Thymus (tissue), 11 donors: ENCODE measurements around the gene PRMT9. TPM values are rescaled to one million over a fixed set of nuclear protein-coding genes. Genes with fewer than 3 reads are reported as not detected.

ENCODE experiments used
- DNase-seq, 9 donors: peaks; one replicate each; pipeline ENCODE4 v3.0.0-alpha.2; 2013; ENCODE audit warnings: low spot score in 9 of 9, low read depth in 6 of 9, missing footprints in 1 of 9
- H3K27ac ChIP-seq, 2 donors: one replicate each; pipeline ENCODE4 v1.5.1; 2013; ENCODE audit warnings: control low read depth in 1 of 2, low read depth in 1 of 2, low read length in 1 of 2, mild to moderate bottlenecking in 1 of 2, moderate library complexity in 1 of 2
- H3K27me3 ChIP-seq, 2 donors: one replicate each; pipeline ENCODE4 v1.5.1; 2013; ENCODE audit warnings: low read length in 1 of 2; ENCODE audit not compliant: control insufficient read depth in 2 of 2, insufficient read depth in 1 of 2
- H3K36me3 ChIP-seq, 2 donors: one replicate each; pipeline ENCODE4 v1.5.1; 2013; ENCODE audit warnings: low read length in 1 of 2, mild to moderate bottlenecking in 1 of 2, moderate library complexity in 1 of 2; ENCODE audit not compliant: control insufficient read depth in 2 of 2, insufficient read depth in 2 of 2
- H3K4me1 ChIP-seq, 2 donors: one replicate each; pipeline ENCODE4 v1.5.1; 2013; ENCODE audit warnings: low read length in 2 of 2; ENCODE audit not compliant: control insufficient read depth in 2 of 2, insufficient read depth in 2 of 2
- H3K4me3 ChIP-seq, 2 donors: one replicate each; pipeline ENCODE4 v1.5.1; 2013; ENCODE audit warnings: low read length in 2 of 2, control low read depth in 1 of 2, mild to moderate bottlenecking in 1 of 2
- H3K9me3 ChIP-seq, 2 donors: one replicate each; pipeline ENCODE4 v1.5.1; 2013; ENCODE audit warnings: low read length in 1 of 2, mild to moderate bottlenecking in 1 of 2; ENCODE audit not compliant: control insufficient read depth in 2 of 2, insufficient read depth in 1 of 2
- WGBS: extraction: QIAGEN DNeasy Blood & Tissue Kit; methylation state at CpG from one replicate; pipeline ENCODE4 v1.1.7; 2013; 5-methylcytosine and 5-hydroxymethylcytosine counted together
- polyA plus RNA-seq: library from polyadenylated mRNA; stranded (reverse); fragments of 200-250 nt; gene quantifications from one replicate; pipeline ENCODE4 v1.2.3, GENCODE V29; 2013
- total RNA-seq: library from RNA; stranded (reverse); fragments of 120-200 nt; gene quantifications from one replicate; pipeline ENCODE4 v1.2.4, GENCODE V29; 2013
- donor health status: healthy.

PRMT9 gene
- total and polyA plus RNA-seq, 2 donors = 9.7 to 16.5 TPM

DNA sequence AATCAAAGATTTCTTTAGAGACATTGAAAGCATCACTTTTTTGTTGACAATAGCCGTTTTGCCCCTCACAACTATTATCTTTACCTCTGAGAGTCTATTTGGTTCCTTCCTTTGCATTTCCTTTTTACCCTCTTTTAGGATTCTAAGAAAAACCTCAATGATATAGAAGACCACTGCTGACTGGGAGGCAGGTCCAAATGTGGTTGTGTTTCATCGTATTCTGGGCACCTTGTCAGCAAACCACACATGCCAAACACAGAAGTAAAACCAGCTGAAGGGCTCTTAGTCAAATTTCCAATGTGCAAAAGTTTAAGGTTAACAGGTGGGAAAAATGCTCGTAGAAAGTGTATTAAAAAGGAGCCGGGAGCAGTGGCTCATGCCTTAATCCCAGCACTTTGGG, 5.1 kb upstream of the PRMT9 start:
- H3K9me3 ChIP-seq = no peaks in the 10 kb centered on the region
- WGBS = 4% methylated on average over 4 of the region's 4 CpGs
- H3K27ac ChIP-seq = no peak overlapping the region
- DNase-seq = peak in 1 of 9 donors; percentile 32
- no peaks in the 10 kb centered on the region for H3K27me3 ChIP-seq
- no peak overlapping the region for H3K4me3 ChIP-seq
- H3K36me3 ChIP-seq = no peaks in the 10 kb centered on the region
- peaks cover 0 to 3% of the 10 kb centered on the region in 2 donors for H3K4me1 ChIP-seq

DNA sequence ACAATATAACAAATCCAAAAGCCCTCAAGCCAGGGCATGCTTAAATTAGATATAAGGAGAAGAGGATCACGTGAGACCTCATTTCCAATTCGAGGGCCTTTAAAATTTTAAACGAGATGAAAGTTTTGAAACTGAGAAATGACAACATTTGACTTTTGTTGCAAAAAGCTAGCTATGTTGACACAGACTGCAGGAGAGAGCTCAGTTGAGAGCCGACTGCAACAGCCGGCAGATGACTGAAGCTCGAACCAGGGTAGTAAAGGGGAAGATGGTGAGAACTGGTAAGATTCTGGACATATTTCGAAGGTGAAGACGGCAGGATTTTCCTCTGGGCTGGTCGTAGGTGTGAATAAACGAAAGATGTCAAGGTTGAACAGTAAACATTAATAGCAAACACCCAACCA, 773 bp downstream of the PRMT9 start:
- H3K9me3 ChIP-seq = no peaks in the 10 kb centered on the region
- peak overlapping the region; percentile 46 to 92 for H3K27ac ChIP-seq
- WGBS = 4% methylated on average over 10 of the region's 10 CpGs
- peak overlapping the region; percentile 86 to 97 for H3K4me3 ChIP-seq
- peaks cover 3 to 7% of the 10 kb centered on the region in 2 donors for H3K4me1 ChIP-seq
- H3K36me3 ChIP-seq = peaks cover 8 to 11% of the 10 kb centered on the region in 2 donors
- no peaks in the 10 kb centered on the region for H3K27me3 ChIP-seq
- DNase-seq = peak in 6 of 9 donors; percentile 13 to 59 (median 34)

- DNase-seq = peak in 4 of 9 donors; percentile 9 to 29 (median 15)
- no peaks in the 10 kb centered on the region for H3K27me3 ChIP-seq
- no peaks in the 10 kb centered on the region for H3K9me3 ChIP-seq
- WGBS = 84% methylated on average over 3 of the region's 3 CpGs
- peaks cover 3 to 7% of the 10 kb centered on the region in 2 donors for H3K4me1 ChIP-seq
- H3K27ac ChIP-seq = peak overlapping the region in 1 of 2 donors; percentile 92
- H3K36me3 ChIP-seq = peaks cover 11 to 12% of the 10 kb centered on the region in 2 donors
- peak overlapping the region; percentile 86 to 97 for H3K4me3 ChIP-seq
These were observed 1.2 kb downstream of the PRMT9 start for GRCh38 chr4:147682755-147683154.

GRCh38 chr4:147678796-147679549, 5.0 kb downstream of the PRMT9 start:
- no peak for DNase-seq
- 97% methylated on average over 12 of the region's 12 CpGs for WGBS
- H3K27me3 ChIP-seq = no peaks in the 10 kb centered on the region
- H3K27ac ChIP-seq = no peak overlapping the region
- no peak overlapping the region for H3K4me3 ChIP-seq
- no peaks in the 10 kb centered on the region for H3K9me3 ChIP-seq
- peaks cover 3 to 4% of the 10 kb centered on the region in 2 donors for H3K4me1 ChIP-seq
- peaks cover 11 to 12% of the 10 kb centered on the region in 2 donors for H3K36me3 ChIP-seq

GRCh38 chr4:147678106-147678505, 5.9 kb downstream of the PRMT9 start:
- peaks cover 11 to 15% of the 10 kb centered on the region in 2 donors for H3K36me3 ChIP-seq
- H3K27ac ChIP-seq = no peak overlapping the region
- H3K27me3 ChIP-seq = no peaks in the 10 kb centered on the region
- H3K4me1 ChIP-seq = peaks cover 3 to 4% of the 10 kb centered on the region in 2 donors
- WGBS = 96% methylated on average over 5 of the region's 5 CpGs
- no peaks in the 10 kb centered on the region for H3K9me3 ChIP-seq
- no peak overlapping the region for H3K4me3 ChIP-seq
- DNase-seq = no peak

DNA sequence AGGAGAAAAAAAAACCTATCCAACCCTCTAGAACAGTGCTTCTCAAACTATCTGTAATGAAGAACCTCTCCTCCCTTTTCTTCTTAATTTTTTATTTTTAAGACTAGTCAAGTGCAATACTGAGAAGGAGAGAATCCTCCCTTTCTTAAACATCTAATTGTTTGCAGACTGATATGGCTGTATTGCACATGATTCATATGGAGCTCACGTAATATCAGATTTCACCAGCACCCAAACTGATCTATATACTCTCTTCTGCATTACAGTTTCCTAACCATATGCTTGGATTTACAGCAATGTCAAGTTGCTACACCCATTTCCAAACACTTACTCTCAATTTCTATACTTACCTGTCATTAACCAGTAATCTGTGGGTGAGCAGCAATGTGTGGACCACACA, 9.5 kb downstream of the PRMT9 start:
- no peaks in the 10 kb centered on the region for H3K27me3 ChIP-seq
- no peaks in the 10 kb centered on the region for H3K9me3 ChIP-seq
- no peak overlapping the region for H3K27ac ChIP-seq
- DNase-seq = no peak
- no peaks in the 10 kb centered on the region for H3K4me1 ChIP-seq
- H3K4me3 ChIP-seq = no peak overlapping the region
- 96% methylated on average over 1 of the region's 1 CpG for WGBS
- peaks cover 14 to 19% of the 10 kb centered on the region in 2 donors for H3K36me3 ChIP-seq

DNA sequence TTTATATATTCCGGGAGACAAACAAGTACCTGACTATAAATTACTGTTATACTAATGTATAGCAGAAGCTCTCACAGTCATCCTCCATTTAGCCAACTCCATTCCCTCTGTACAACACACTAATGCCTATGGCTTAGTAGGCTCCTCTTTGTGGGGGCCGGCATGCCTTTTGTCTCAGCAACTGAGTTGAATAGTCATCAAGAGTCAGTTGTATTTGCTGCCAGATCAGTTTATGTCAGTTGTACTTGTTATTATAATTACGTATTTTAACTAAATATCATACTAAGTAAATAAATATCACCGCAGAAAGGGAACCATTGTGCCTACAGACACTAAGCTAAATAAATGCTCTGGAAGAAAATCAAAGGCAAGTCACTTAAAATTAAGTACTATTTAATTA, 9.9 kb downstream of the PRMT9 start:
- H3K36me3 ChIP-seq = peaks cover 11 to 19% of the 10 kb centered on the region in 2 donors
- H3K4me1 ChIP-seq = no peaks in the 10 kb centered on the region
- no peak overlapping the region for H3K27ac ChIP-seq
- H3K9me3 ChIP-seq = no peaks in the 10 kb centered on the region
- 99% methylated on average over 4 of the region's 4 CpGs for WGBS
- H3K4me3 ChIP-seq = no peak overlapping the region
- no peak for DNase-seq
- H3K27me3 ChIP-seq = no peaks in the 10 kb centered on the region

DNA sequence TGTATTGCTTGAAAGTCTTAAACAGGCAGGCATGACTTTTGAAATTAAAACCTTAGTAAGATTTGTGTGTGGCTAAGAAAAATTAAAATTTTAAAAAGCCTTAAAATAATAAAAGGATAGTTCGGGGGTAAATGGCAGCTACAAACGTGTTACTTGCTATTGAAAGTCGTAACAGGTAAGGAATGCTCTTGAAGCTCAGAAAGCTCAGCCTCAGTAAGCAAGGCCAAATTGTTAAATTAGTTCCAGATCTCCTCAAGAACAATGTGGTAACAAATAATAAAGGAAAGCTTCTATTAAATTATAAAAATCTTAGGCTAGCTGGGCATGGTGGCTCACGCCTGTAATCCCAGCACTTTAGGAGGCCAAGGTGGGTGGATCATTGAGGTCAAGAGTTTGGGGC, 25.5 kb downstream of the PRMT9 start:
- Histone ChIP-seq H3K36me3 (peaks cover 13 to 61% of the 10 kb centered on the region in 2 donors), H3K4me3 (no peak overlapping the region), H3K27me3 (no peaks in the 10 kb centered on the region), H3K27ac (no peak overlapping the region), H3K4me1 (no peaks in the 10 kb centered on the region), H3K9me3 (no peaks in the 10 kb centered on the region)
- DNase-seq = no peak
- WGBS = 97% methylated on average over 4 of the region's 4 CpGs

DNA sequence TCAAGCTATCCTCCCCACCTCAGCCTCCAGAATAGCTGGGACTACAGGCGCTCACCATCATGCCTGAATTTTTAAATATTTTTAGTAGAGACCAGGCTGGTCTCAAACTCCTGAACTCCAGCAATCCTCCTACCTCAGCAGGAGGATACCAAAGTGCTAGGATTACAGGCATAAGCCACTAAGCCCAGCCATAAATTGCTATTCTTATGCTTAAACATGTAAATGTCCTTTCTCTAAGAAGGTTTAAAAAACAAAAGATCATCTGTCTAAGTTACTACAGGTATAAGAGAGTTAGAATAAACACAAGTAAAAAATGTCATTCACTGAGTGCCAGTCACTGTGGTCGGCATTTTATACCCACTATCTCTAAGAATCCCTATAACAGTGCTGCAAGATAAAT, 28.3 kb downstream of the PRMT9 start:
- no peak for DNase-seq
- over 99% methylated on average over 2 of the region's 2 CpGs for WGBS
- H3K9me3 ChIP-seq = no peaks in the 10 kb centered on the region
- no peak overlapping the region for H3K4me3 ChIP-seq
- no peak overlapping the region for H3K27ac ChIP-seq
- H3K4me1 ChIP-seq = no peaks in the 10 kb centered on the region
- H3K36me3 ChIP-seq = peaks cover 13 to 54% of the 10 kb centered on the region in 2 donors
- H3K27me3 ChIP-seq = no peaks in the 10 kb centered on the region
